Measurements from ENCODE around the gene LYZL6.
"Not testable (repeated sequence)": the region's sequence is repeated elsewhere in the genome, so short reads cannot be mapped to it uniquely, and the experiment has no call there.

Gene LYZL6

GRCh38 chr17:35906926-35907637 lies 36.4 kb downstream of the LYZL6 start:
- DNase-seq (ENCODE audit: low read depth, low spot score) = no peak

GRCh38 chr17:35906191-35906925 lies 37.2 kb downstream of the LYZL6 start:
- DNase-seq (ENCODE audit: low read depth, low spot score) = no peak

GRCh38 chr17:35903451-35903850 lies 40.1 kb downstream of the LYZL6 start:
- DNase-seq (ENCODE audit: low read depth, low spot score) = no peak

GRCh38 chr17:35901631-35902175 lies 41.8 kb downstream of the LYZL6 start:
- DNase-seq (ENCODE audit: low read depth, low spot score) = no peak

- no peak for DNase-seq (ENCODE audit: low read depth, low spot score)
Measured at GRCh38 chr17:35900708-35901480, 42.6 kb downstream of the LYZL6 start.

- DNase-seq (ENCODE audit: low read depth, low spot score) = no peak
Measured at GRCh38 chr17:35900280-35900679, 43.2 kb downstream of the LYZL6 start.

GRCh38 chr17:35898283-35899070 lies 45.0 kb downstream of the LYZL6 start:
- DNase-seq (ENCODE audit: low read depth, low spot score) = no peak

GRCh38 chr17:35897772-35898171 lies 45.7 kb downstream of the LYZL6 start:
- DNase-seq (ENCODE audit: low read depth, low spot score) = not testable (repeated sequence)

GRCh38 chr17:35895636-35896587 lies 47.6 kb downstream of the LYZL6 start:
- no peak for DNase-seq (ENCODE audit: low read depth, low spot score)

- no peak for DNase-seq (ENCODE audit: low read depth, low spot score)
Measured at GRCh38 chr17:35894206-35894605, 49.3 kb downstream of the LYZL6 start.

- DNase-seq (ENCODE audit: low read depth, low spot score) = no peak
Measured at GRCh38 chr17:35893751-35894150, 49.8 kb downstream of the LYZL6 start.

GRCh38 chr17:35892091-35893035 lies 51.1 kb downstream of the LYZL6 start:
- no peak for DNase-seq (ENCODE audit: low read depth, low spot score)

GRCh38 chr17:35891269-35891668 lies 52.2 kb downstream of the LYZL6 start:
- no peak for DNase-seq (ENCODE audit: low read depth, low spot score)

- DNase-seq (ENCODE audit: low read depth, low spot score) = no peak
Measured at GRCh38 chr17:35890774-35891155, 52.7 kb downstream of the LYZL6 start.

GRCh38 chr17:35889818-35890773 lies 53.4 kb downstream of the LYZL6 start:
- DNase-seq (ENCODE audit: low read depth, low spot score) = no peak

- no peak for DNase-seq (ENCODE audit: low read depth, low spot score)
Measured at GRCh38 chr17:35889241-35889640, 54.3 kb downstream of the LYZL6 start.

Measured in activated CD4-positive, CD25-positive, alpha-beta regulatory T cell treated with anti-CD3 and anti-CD28 coated beads, Interleukin-2, amount 50 U/mL, for 16 hours (primary cell).